H1 (cell line): ENCODE measurements around the gene FBN1. TPM values are rescaled to one million over a fixed set of nuclear protein-coding genes. Genes with fewer than 3 reads are reported as not detected.

ENCODE experiments used
- CTCF ChIA-PET: fragments of 300-600 bp; sonication (Branson Sonifier 250); formaldehyde crosslinking; loops from one replicate; lab custom pipeline; 2021; ENCODE audit not compliant: partially characterized antibody; lab: Charles Lee
- POLR2A ChIA-PET: fragments of 300-600 bp; sonication (Branson Sonifier 250); formaldehyde crosslinking; loops from one replicate; lab custom pipeline; 2021; ENCODE audit warnings: inconsistent platforms; ENCODE audit not compliant: partially characterized antibody; lab: Charles Lee
- DNase-seq, 2 experiments: peaks; one replicate each; pipeline versions ENCODE4 v3.0.0 to v3.0.0-alpha.2; 2010 to 2022; ENCODE audit warnings: low spot score in 2 of 2, low read depth in 1 of 2, mixed read lengths in 1 of 2
- FAIRE-seq: peaks from 2 replicates; lab custom pipeline; 2011; peaks lifted over from hg19 to GRCh38; lab: Jason Lieb, UNC
- H2AFZ ChIP-seq: 2 replicates; pipeline ENCODE4 v1.8.1; 2012; ENCODE audit warnings: low read length, inconsistent platforms
- H2AK5ac ChIP-seq: 2 replicates; pipeline ENCODE4 v1.6.1; 2013; ENCODE audit warnings: low read depth, low read length
- H2BK120ac ChIP-seq: replicated peaks from 2 replicates; pipeline ENCODE3; 2013; ENCODE audit warnings: low read depth, low read length, inconsistent platforms
- H2BK12ac ChIP-seq: 2 replicates; pipeline ENCODE4 v1.6.1; 2013; ENCODE audit warnings: low read depth, low read length
- H2BK15ac ChIP-seq: 2 replicates; pipeline ENCODE4 v1.6.1; 2013; ENCODE audit warnings: low read length
- H2BK20ac ChIP-seq: 2 replicates; pipeline ENCODE4 v1.6.1; 2013; ENCODE audit warnings: low read length
- H2BK5ac ChIP-seq: 2 replicates; pipeline ENCODE4 v1.6.1; 2013; ENCODE audit warnings: low read depth, low read length
- H3K14ac ChIP-seq: 2 replicates; pipeline ENCODE4 v1.6.1; 2013; ENCODE audit warnings: inconsistent platforms; ENCODE audit not compliant: insufficient read length
- H3K18ac ChIP-seq: 2 replicates; pipeline ENCODE4 v1.6.1; 2013; ENCODE audit warnings: low read length; ENCODE audit errors: extremely low read depth
- H3K23ac ChIP-seq: 2 replicates; pipeline ENCODE4 v1.6.1; 2013; ENCODE audit warnings: inconsistent platforms; ENCODE audit not compliant: insufficient read length
- H3K23me2 ChIP-seq: 2 replicates; pipeline ENCODE4 v1.6.1; 2013; ENCODE audit warnings: low read depth, low read length
- H3K27ac ChIP-seq: 2 replicates; pipeline ENCODE4 v1.6.1; 2011; ENCODE audit warnings: low read depth, low read length, inconsistent platforms
- H3K27me3 ChIP-seq, 4 experiments: replicated peaks in 1 of 4; 1 replicate in 1 of 4; 2 replicates in 3 of 4; pipeline versions ENCODE4 v1.6.1 to v1.8.1; 2011 to 2013; ENCODE audit warnings: low read length in 3 of 4, mild to moderate bottlenecking in 3 of 4, inconsistent platforms in 2 of 4, mixed read lengths in 2 of 4, moderate library complexity in 1 of 4; ENCODE audit not compliant: control insufficient read depth in 3 of 4, insufficient read depth in 3 of 4; ENCODE audit errors: extremely low read depth in 1 of 4
- H3K36me3 ChIP-seq, 4 experiments: 2 replicates each; pipeline versions ENCODE4 v1.6.1 to v1.8.1; 2011 to 2013; ENCODE audit warnings: mild to moderate bottlenecking in 4 of 4, low read length in 3 of 4, moderate library complexity in 2 of 4, control low read depth in 1 of 4, inconsistent platforms in 1 of 4; ENCODE audit not compliant: insufficient read depth in 4 of 4, control insufficient read depth in 2 of 4
- H3K4ac ChIP-seq: replicated peaks from 2 replicates; pipeline ENCODE3; 2013; ENCODE audit warnings: low read length, low read depth, mixed read lengths, inconsistent platforms; ENCODE audit not compliant: insufficient read length
- H3K4me1 ChIP-seq, 4 experiments: replicated peaks in 1 of 4; 1 replicate in 1 of 4; 2 replicates in 3 of 4; pipeline versions ENCODE4 v1.6.1 to v1.8.1; 2011 to 2013; ENCODE audit warnings: low read length in 3 of 4, inconsistent platforms in 2 of 4, mixed read lengths in 1 of 4; ENCODE audit not compliant: insufficient read depth in 4 of 4, control insufficient read depth in 3 of 4
- H3K4me2 ChIP-seq, 2 experiments: 2 replicates each; pipeline versions ENCODE4 v1.6.1 to v1.8.1; 2011 to 2013; ENCODE audit warnings: low read depth in 2 of 2, low read length in 2 of 2, control low read depth in 1 of 2, inconsistent platforms in 1 of 2, mild to moderate bottlenecking in 1 of 2; ENCODE audit not compliant: insufficient read depth in 1 of 2
- H3K4me3 ChIP-seq, 4 experiments: fragments of 200-600, 300-600 bp in 1 of 4; sonication (generic), shearing (Covaris generic), sonication (Bioruptor Twin) in 1 of 4; 2 replicates each; pipeline versions ENCODE4 v1.5.1 to v1.8.1; 2011 to 2016; ENCODE audit warnings: low read length in 4 of 4, low read depth in 3 of 4, control low read depth in 2 of 4, inconsistent platforms in 2 of 4, mild to moderate bottlenecking in 2 of 4, mixed read lengths in 1 of 4, moderate library complexity in 1 of 4; ENCODE audit not compliant: insufficient read depth in 2 of 4; ENCODE audit errors: extremely low read depth in 1 of 4
- H3K56ac ChIP-seq: replicated peaks from 2 replicates; pipeline ENCODE3; 2013; ENCODE audit warnings: low read depth, mild to moderate bottlenecking, mixed read lengths, low read length, inconsistent platforms; ENCODE audit not compliant: insufficient read length
- H3K79me1 ChIP-seq: 2 replicates; pipeline ENCODE4 v1.6.1; 2013; ENCODE audit warnings: low read depth, low read length, control low read depth
- H3K79me2 ChIP-seq, 2 experiments: 2 replicates each; pipeline versions ENCODE4 v1.6.1 to v1.8.1; 2012 to 2013; ENCODE audit warnings: low read length in 2 of 2, mild to moderate bottlenecking in 2 of 2, inconsistent platforms in 1 of 2; ENCODE audit not compliant: insufficient read depth in 2 of 2, control insufficient read depth in 1 of 2
- H3K9ac ChIP-seq, 4 experiments: replicated peaks in 1 of 4; 1 replicate in 1 of 4; 2 replicates in 3 of 4; pipeline versions ENCODE4 v1.6.1 to v1.8.1; 2011 to 2013; ENCODE audit warnings: low read depth in 3 of 4, low read length in 3 of 4, control low read depth in 2 of 4, mild to moderate bottlenecking in 2 of 4, moderate library complexity in 2 of 4, inconsistent platforms in 1 of 4; ENCODE audit errors: extremely low read depth in 1 of 4
- H3K9me3 ChIP-seq, 2 experiments: 2 replicates each; pipeline versions ENCODE4 v1.6.1 to v1.8.1; 2012 to 2013; ENCODE audit warnings: mild to moderate bottlenecking in 2 of 2, moderate library complexity in 2 of 2, control low read depth in 1 of 2, inconsistent platforms in 1 of 2, low read depth in 1 of 2, low read length in 1 of 2, mixed read lengths in 1 of 2; ENCODE audit not compliant: insufficient read depth in 2 of 2
- H4K20me1 ChIP-seq, 2 experiments: replicated peaks in 1 of 2; 2 replicates each; pipeline versions ENCODE3 to v1.8.1; 2011 to 2013; ENCODE audit warnings: inconsistent platforms in 2 of 2, low read length in 2 of 2, mild to moderate bottlenecking in 1 of 2; ENCODE audit not compliant: insufficient read depth in 2 of 2, control insufficient read depth in 1 of 2
- H4K5ac ChIP-seq: 2 replicates; pipeline ENCODE4 v1.6.1; 2013; ENCODE audit warnings: low read length, low read depth, mixed read lengths, inconsistent platforms; ENCODE audit not compliant: insufficient read length
- H4K8ac ChIP-seq: 2 replicates; pipeline ENCODE4 v1.8.0; 2013; ENCODE audit warnings: mild to moderate bottlenecking, moderate library complexity, low read length, inconsistent platforms; ENCODE audit not compliant: insufficient read depth; ENCODE audit errors: extremely low read depth
- H4K91ac ChIP-seq: replicated peaks from 2 replicates; pipeline ENCODE3; 2013; ENCODE audit warnings: low read length, mixed read lengths, inconsistent platforms; ENCODE audit not compliant: insufficient read length
- RNF2 ChIP-seq: fragments of 200-900, 300-1000 bp; sonication (generic); IDR thresholded peaks from 2 replicates; pipeline ENCODE4 v1.7.1; 2016; ENCODE audit warnings: borderline replicate concordance, low read depth, mild to moderate bottlenecking, antibody characterized with exemption, low read length; ENCODE audit not compliant: poor library complexity, severe bottlenecking; ENCODE audit errors: missing control alignments
- SIN3A ChIP-seq, 2 experiments: IDR thresholded peaks in 1 of 2; conservative IDR thresholded peaks in 1 of 2; 2 replicates each; pipeline ENCODE4 v1.6.1; 2011 to 2012; ENCODE audit warnings: low read length in 2 of 2, improper control_type of control experiment in 1 of 2, low read depth in 1 of 2, mild to moderate bottlenecking in 1 of 2
- WGBS, 2 experiments: shearing (Covaris generic) in 1 of 2; methylation state at CpG; one replicate each; pipeline versions ENCODE4 v1.1.6 to v1.1.7; 2013 to 2015; ENCODE audit warnings: low lambda C conversion rate in 2 of 2, mixed read lengths in 2 of 2, inconsistent platforms in 1 of 2, low coverage in 1 of 2, missing lambda C conversion rate in 1 of 2; ENCODE audit not compliant: insufficient replicate concordance in 2 of 2, insufficient coverage in 1 of 2, insufficient read length in 1 of 2; ENCODE audit errors: extremely low coverage in 1 of 2, missing lambda C conversion rate in 1 of 2; 5-methylcytosine and 5-hydroxymethylcytosine counted together
- polyA plus RNA-seq, 7 experiments: library from polyadenylated mRNA; depleted of rRNA in 3 of 7; stranded (reverse) in 5 of 7; unstranded in 2 of 7; fragments of >200 nt in 5 of 7; fragments of 200-250 nt in 2 of 7; gene quantifications; 1 replicate in 5 of 7; 2 replicates in 1 of 7; 4 replicates in 1 of 7; pipeline versions ENCODE4 v1.2.1 to v1.2.3, GENCODE V29; 2011 to 2013; ENCODE audit warnings: missing spikeins in 2 of 7, mixed read lengths in 2 of 7
- total RNA-seq: library from RNA; stranded (reverse); fragmentation: NEBNext Ultra II Directional; extraction: Animal tissue kit (Norgen Biotek cat#: 25700); gene quantifications from 2 replicates; pipeline ENCODE4 v1.2.1, GENCODE V29; 2021

FBN1 gene
- total and polyA plus RNA-seq, 2 of the 8 experiments (the other 6 are each of a cell fraction or from before 2014, with no cell fraction given) = 3.0 to 4.0 TPM

- TF ChIP-seq RNF2 (no peak), SIN3A (conservative IDR thresholded peaks at IDR 0.05 in 1 of 2, IDR thresholded peaks at IDR 0.05 in 1 of 2; ENCODE audit: low read depth in 1 of 2, low read length in 2 of 2) (no peak)
- H3K4ac ChIP-seq = no peak overlapping the region
- H3K36me3 ChIP-seq = no peaks in the 10 kb centered on the region
- no peak overlapping the region for H2BK15ac ChIP-seq
- no peak overlapping the region for H3K9ac ChIP-seq
- no peak overlapping the region for H3K18ac ChIP-seq
- CTCF ChIA-PET = interaction anchor here (0.6 to 1.8 kb wide), 4 partner anchors 10 to 201 kb away, joined by 3 to 5 read pairs (median 4); no protein-coding TSS in a partner anchor
- no peaks in the 10 kb centered on the region for H3K23me2 ChIP-seq
- no peak overlapping the region for H2AK5ac ChIP-seq
- H4K20me1 ChIP-seq = no peaks in the 10 kb centered on the region
- H3K14ac ChIP-seq = no peak overlapping the region
- no peak for FAIRE-seq
- H3K27me3 ChIP-seq = no peaks in the 10 kb centered on the region
- no peak overlapping the region for H3K4me2 ChIP-seq
- no peak overlapping the region for H3K4me3 ChIP-seq
- no peaks in the 10 kb centered on the region for H3K79me2 ChIP-seq
- WGBS, 2 experiments = 65% methylated on average over 5 of the region's 5 CpGs; no CpG with 5 or more reads in 1 of the 2 experiments
- no peak for DNase-seq
- no peaks in the 10 kb centered on the region for H3K79me1 ChIP-seq
- no peak overlapping the region for H2BK20ac ChIP-seq
- POLR2A ChIA-PET = no interaction called here
- H3K23ac ChIP-seq = no peak overlapping the region
- H4K91ac ChIP-seq = no peak overlapping the region
- no peak overlapping the region for H3K56ac ChIP-seq
- no peak overlapping the region for H4K5ac ChIP-seq
- H2BK12ac ChIP-seq = no peak overlapping the region
- H3K9me3 ChIP-seq = no peaks in the 10 kb centered on the region
- H2AFZ ChIP-seq = no peak overlapping the region
- no peak overlapping the region for H4K8ac ChIP-seq
- H2BK5ac ChIP-seq = no peak overlapping the region
- no peaks in the 10 kb centered on the region for H3K4me1 ChIP-seq
- no peak overlapping the region for H3K27ac ChIP-seq
- no peak overlapping the region for H2BK120ac ChIP-seq
Measured at GRCh38 chr15:48559285-48559684, 86.2 kb downstream of the FBN1 start.
